SKM-1 treated with dmso at 0.1 percent for 144 hours (cell line): ENCODE results near the gene SLC12A3.
A peak's percentile ranks its signal among the peaks of the same experiment; 100 is the strongest.

Experiments
- DNase-seq: peaks from one replicate; lab custom pipeline; 2025; ENCODE audit not compliant: unreplicated experiment; lab: John Stamatoyannopoulos, UW

Gene SLC12A3

DNA sequence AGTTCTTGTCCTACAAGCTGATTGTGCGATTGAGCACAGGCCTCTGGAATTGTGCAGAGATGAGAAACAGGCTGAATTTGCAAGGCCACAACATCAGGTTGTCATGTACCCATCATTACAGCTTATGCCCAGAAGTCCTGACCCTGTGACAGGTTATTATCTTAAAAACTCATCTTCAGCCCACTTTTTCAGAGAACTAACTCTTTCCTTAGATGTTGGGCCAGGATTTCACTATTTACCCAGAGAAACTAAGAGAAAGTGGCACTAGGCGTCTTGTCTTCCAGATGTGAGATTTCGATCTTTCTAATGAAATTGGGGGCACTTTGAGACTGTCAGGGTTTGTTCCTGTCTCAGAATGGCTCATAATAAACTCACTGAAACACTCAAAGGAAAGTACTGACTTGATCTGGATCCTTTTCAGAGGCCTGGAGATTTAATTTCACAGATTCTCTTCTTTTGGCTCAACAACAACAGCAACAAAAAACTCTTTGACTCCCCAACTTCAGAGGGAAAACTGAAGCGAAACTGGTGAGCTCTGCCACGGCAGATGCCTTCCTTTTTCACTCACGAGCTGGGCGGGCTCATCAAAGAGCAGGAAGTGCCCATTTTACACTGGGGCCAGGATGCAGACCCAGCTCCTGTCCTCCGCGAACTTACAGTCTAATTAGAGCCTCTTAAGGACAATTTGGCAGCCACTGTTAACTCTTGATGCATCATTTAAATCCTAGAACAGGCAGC is 17.7 kb upstream of the SLC12A3 start:
- no peak for DNase-seq

GRCh38 chr16:56848029-56848936 is 16.7 kb upstream of the SLC12A3 start:
- no peak for DNase-seq

DNA sequence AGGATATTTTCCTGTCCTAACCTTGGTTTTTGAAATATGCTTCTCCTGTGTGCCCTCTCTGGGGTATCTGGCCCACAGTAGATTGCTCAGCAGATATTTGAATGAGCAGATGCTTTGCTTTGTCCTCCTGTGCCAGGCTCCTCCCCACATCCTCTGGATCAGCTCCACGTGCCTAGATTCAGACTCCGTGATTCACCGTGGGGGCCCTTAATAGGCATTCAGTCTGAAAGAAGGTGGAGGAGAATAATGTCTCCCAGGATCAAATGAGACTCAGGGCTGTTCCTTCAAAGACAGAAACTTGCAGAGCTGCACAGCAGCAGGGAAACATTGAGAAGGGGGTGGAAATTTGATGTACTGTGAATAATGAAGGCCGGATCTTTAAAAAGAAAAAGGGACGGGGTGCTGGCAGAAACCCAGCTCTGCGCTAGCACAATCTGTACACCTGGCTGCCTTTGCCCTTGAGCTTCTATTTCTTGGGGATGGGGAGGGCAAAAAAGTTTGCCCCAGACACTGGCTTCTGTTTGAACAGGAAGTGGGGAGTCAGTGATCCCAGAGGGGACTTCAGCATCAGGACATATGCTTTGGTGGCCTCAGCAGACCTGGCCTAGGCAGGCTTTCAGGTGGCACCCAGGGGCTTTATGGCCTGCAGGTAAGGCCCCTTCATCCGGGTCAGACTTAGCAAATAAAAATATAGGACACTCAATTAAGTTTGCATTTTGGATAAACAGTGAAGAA is 15.9 kb upstream of the SLC12A3 start:
- DNase-seq, result no peak

DNA sequence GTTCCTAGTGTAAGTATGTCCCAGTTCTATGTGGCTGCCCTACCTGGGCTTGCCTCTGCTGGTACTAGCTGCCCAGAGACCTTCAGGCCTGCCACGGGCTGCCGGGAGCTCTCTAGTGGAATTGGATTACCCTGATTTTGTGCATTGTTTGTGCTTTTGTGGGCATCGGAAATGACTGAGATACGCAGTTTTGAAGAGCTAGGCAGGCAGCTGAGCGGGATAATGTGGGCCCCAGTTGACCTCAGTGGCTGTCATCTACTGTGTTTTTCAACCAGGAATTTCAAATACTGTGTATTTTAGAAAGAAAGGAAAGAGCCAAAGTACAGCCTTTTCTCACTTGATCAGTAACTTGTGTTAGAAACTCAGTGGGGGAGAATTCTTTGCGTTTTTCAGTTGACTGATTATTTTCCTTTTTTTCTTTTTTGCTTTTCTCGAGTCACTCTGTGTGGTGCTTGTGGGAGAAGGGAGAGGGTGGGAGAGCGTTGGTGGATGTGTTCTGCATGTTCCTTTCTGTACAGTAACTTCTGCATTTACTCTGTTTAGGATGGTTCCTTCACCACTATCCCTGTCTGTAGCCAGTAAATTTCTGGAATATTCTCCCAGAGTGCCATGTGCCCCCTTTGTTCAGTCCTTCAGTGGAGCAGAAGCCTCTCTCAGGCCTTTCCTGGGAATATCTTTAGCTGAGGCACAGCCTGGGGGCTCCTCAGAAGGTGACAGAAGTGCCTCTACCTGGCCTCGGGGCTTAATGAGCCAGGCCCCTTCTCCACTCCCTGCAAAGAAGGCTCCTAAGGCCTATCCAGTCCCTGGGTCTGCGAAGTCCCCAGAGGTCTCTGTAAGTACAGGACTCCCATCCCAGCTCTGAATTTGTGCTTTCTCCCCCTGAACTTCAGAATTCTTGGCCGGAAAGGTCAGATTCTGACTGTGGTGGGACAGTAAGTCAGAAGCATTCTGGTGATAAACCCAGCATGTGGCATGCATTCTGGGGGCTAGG is 15.0 kb upstream of the SLC12A3 start:
- no peak for DNase-seq

- DNase-seq, result no peak
These were observed 13.2 kb upstream of the SLC12A3 start for GRCh38 chr16:56851671-56852400.

DNA sequence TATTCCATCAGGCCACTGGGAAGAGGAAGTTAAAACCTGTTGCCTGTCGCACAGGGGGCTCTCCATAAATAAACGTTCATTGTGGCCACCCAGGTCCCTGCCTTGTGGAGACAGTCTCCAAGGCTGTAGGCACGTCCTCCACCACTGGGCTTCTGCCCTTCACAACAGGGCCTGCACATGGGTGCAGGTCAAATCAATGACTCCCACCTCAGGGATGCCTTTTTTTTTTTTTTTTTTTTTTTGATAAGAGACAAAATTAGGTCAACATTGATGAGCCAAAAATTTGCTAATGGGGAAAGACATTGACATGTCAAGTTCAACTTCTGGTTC is 12.6 kb upstream of the SLC12A3 start:
- no peak for DNase-seq

- no peak for DNase-seq
These were observed 12.0 kb upstream of the SLC12A3 start for GRCh38 chr16:56852968-56853367.

- DNase-seq, result no peak
These were observed 9.8 kb upstream of the SLC12A3 start for GRCh38 chr16:56855201-56855600.

GRCh38 chr16:56855946-56856345 is 9.1 kb upstream of the SLC12A3 start:
- no peak for DNase-seq

GRCh38 chr16:56856876-56857447 is 8.0 kb upstream of the SLC12A3 start:
- no peak for DNase-seq

DNA sequence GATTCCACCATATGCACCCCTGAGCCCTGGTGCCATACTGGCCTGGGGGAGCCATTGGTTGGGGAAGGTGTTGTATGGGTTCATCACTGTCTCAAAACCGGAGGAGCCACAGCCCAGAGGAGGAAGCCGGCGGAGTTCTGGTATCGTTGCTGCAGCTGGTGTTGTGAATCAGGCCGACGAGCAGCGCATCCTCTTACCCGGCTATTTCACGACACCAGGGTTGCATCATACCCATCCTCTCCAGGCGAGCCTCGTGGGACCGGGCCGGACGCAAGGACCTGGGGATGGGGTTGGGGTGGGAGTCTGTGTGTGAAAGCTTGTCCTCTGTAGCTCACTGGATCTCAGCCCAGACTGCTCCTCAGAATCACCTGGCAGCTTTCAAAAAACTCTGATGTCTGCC is 6.6 kb upstream of the SLC12A3 start:
- DNase-seq, result no peak

DNA sequence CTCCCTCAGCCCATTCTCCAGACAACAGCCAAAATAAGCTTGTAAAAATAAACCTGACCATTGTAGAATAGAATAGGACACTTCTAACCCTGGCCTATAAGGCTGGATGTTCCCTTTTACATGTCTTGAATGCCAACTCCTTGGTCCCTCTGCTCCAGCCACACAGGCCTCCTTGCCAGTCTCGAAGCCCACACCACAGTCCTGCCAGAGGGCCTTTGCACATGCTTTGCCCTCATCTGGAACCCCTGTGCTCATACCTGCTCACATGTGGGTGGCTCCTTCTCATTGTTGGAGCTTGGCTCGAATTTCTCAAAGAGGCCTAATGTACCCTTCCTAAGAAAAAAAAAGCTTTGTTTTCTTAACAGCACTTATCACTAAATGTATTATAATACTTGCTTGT is 5.4 kb upstream of the SLC12A3 start:
- DNase-seq, result no peak

DNA sequence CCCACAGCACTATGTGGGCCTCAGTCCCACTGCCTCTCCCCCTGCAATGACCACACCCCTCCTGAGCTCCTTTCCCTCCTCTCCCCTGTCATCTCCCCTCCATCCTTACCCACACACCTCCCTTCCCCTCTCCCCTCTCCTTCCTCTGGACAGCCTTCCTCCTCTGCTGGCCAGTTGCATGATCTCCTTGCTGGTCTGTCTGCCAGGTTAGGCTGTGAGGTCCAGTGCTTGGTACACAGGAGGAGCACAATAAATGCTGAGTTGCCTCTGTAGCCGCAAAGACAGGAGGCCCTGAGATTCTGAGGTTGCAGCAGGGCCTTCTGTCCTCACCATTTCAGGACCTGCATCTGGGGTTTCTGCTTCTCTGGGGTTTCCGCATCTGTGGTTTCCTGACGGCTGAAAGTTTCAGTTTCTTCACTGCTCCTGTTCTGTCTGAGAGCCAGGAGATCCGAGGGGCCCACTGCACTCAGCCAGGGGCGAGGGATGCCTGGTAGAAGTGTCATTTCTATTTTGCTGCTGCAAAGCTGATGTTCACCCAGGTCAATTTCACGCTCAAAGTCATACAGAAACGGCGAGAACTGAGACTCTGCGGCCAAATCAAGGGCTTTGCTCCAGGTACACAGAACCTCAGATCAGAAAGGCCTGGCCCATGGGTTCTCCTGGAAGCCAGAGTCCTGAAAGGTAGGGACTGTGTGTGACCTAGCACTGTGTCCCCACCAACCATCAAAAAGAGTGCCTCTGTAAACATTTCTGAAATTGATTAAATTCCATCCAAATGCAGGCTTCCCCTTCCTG is 4.6 kb upstream of the SLC12A3 start:
- no peak for DNase-seq

- no peak for DNase-seq
These were observed 3.9 kb upstream of the SLC12A3 start for GRCh38 chr16:56861092-56861610.

DNA sequence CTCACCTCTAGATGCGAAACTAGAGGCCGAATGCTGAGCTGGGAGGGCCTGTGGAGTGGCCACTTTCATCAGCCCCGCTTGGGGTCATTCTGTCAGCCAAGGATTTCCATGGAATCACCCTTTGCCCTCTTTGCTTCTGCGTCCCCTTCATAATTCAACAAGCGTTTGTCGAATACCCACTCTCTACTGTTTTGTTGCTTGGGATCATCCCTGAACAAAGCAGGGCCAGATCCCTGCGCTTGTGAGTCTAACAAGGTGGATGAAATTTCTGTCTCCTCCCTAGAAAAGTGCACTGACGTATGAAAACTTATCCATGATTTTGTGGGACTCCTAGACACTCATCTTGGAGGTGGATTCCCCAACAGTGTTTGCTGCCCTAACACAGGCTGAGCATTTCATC is 3.3 kb upstream of the SLC12A3 start:
- no peak for DNase-seq

GRCh38 chr16:56862776-56863175 is 2.2 kb upstream of the SLC12A3 start:
- DNase-seq, result peak; percentile 60

DNA sequence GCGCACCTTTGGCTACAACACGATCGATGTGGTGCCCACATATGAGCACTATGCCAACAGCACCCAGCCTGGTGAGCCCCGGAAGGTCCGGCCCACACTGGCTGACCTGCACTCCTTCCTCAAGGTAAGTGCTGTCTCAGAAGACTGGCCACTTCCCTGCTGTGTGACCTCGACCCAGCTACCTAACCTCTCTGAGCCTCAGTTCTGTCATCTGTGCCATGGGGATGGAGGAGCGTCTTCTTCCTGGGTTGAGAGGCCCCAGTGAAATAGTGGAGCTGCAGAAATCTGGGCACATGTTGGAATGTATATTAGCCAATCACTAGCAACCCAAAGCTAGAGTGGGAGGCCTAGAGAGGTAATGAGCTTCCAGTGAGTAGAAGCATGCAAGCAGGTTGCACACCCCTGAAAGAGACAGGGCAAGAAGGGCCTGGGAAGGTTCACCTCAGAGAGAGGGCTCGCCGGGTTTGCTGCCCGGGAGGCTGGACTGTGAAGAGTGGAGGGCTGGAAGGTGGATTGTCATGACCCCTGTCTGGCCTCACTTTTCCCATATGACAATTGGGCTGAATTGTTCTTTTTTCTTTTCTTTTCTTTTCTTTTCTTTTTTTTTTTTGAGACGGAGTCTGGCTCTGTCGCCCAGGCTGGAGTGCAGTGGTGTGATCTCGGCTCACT is 521 bp downstream of the SLC12A3 start:
- no peak for DNase-seq
